GM10847 (cell line): ENCODE measurements around the gene EML6.

Source experiments
- POLR2A ChIP-seq: IDR thresholded peaks from 2 replicates; pipeline ENCODE4 v1.6.1; 2011; ENCODE audit not compliant: insufficient read length; ENCODE audit errors: extremely low read depth

Gene EML6

DNA sequence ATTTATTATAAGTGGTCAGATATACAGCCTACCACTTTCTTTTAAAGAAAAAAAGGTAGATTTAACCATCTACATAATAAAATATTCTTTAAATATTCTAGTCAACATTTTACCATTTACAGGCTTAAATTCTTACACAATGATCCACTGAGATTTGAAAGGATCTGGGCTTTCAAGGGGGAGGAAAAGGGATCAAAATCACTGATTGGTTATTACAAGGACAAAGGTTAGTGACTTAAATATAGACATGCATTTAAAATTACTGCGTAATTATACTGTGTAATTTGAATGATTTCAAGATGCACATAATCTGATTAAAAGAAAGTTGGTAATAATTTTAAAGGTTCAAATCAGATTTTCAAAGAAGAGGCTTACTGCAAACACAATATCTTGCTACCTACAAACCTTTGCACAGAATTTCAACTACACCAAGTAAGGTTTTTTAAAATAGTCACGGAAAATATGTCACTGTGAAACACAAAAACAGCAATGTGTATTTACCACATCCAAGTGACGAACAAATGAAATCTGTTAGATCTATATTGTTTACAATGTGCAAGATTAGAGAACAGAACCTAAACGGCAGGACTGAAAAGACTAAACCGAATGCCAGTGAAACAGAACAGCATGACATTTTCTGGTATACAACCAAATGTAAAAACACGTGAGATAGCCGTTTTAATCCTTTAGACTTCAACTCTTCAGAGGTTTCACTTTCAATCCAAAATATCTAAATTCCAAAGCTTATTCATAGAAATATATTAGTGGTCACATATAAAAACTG is 286.0 kb downstream of the EML6 start:
- no peak for TF ChIP-seq POLR2A

DNA sequence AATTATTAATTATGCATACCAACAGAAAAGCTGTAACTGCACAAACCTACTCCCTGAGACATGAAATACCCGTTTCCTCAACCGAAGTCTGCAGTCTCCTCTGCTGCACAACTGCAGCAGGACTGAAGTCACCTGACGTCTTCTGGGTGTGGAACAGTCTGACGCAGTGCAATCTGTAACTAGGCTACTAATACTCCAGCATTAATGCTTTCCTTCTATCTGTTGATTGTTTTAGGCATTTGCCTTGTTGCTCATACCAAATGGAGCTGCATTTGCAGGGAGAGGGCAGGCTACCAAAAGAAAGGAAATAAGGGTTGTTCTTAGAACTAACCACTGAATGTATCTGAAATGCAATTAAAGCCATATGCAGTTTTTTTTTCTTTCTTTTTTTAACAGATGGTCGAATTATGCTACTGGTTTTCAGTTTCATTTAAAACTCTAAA is 286.7 kb downstream of the EML6 start:
- TF ChIP-seq POLR2A = no peak

DNA sequence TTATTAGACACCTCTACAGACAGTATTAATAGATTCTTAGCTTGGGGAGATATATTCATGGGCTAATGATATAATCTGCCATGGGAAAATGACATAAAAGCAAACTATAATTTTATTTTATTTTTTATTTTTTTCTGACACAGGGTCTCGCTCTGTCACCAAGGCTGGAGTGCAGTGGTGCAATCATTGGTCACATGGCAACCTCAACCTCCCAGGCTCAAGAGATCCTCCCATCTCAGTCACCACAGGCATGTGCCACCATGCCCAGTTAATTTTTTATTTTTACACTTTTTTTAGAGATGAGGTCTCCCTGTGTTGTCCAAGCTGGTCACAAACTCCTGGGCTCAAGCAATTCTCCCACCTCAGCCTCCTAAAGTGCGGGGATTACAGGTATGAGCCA is 287.5 kb downstream of the EML6 start:
- TF ChIP-seq POLR2A = no peak

GRCh38 chr2:55011831-55012671 is 288.6 kb downstream of the EML6 start:
- no peak for TF ChIP-seq POLR2A

DNA sequence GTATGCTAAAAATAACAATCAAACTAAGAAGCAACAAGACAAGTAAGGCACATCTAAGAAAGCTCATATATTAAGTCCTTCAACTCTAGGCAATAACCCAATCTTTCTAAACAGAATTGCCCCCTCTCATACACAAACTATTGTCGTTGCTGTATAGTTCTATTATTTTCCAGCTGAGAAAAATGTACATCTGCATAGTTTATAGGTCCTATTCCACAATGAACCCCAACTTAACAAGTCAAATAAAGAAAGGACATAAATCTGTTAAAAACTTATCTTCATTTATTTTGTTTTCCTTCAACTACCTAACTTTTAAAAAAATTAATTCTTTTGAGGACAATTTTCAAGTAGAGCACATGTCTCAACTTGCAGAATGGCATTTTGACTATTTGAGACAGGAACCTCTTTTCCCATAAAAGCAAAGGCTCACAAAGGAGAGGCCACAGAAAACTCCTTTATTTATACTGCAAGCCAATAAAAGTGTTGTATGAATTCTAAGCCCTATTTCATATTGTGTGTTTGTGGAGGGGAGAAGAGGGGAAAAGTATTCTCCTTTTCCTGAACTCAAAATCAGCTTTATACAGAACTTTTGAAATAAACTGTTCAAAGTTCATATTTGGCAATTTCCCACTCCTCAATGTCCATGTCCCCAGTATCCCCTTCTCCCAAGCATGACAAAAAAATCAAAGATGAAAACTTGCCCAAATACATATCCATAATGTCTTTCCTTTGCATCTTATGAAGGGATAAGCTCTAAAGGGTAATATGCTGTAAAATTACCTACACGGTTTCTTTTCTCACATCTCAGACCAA is 289.4 kb downstream of the EML6 start:
- no peak for TF ChIP-seq POLR2A

- TF ChIP-seq POLR2A = no peak
Measured at GRCh38 chr2:55013936-55014335, 290.5 kb downstream of the EML6 start.

DNA sequence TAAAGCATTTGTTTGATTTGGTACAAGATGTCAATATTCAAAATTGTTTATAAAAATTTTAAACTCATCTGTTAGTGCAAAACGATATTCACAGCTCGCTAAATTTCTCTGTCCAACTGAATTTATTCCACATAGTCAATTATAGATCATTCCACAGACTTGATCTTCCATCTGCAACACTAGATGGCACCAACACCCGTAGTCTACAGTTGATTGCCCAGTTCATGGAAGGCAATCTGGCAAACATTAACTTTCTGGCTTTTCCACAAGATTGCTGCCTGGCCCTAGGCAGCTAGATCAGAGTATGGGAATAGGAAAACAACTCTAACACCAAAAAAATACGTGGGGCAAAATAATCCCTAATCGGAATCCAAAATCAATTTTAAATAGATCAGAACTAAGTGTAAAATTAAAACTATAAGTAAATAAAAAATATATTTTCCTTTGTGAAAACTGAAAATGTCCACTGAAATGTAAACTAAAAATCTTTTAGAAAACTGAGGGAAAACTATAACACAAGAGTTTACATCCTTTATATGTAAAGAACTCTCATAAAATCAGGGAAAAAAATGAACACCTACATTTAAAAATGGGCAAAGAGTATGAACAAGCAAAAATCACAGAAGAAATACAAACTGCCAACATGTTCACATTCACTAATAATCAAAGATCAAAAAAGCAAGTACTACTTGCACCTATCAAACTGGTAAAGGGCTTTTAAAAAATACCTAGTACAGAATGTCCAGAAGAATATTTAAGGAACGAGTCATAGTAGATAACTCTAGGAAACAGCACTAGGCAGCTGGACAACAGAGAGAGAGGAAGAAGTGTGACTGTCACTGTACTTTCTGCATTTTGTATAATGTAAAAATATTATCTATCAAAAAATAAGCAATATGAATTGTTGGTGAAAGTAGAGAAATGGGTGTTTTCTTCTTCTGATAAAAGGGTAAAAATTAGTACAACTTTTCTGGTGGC is 291.8 kb downstream of the EML6 start:
- TF ChIP-seq POLR2A = no peak

GRCh38 chr2:55017428-55017827 is 294.0 kb downstream of the EML6 start:
- TF ChIP-seq POLR2A = no peak

DNA sequence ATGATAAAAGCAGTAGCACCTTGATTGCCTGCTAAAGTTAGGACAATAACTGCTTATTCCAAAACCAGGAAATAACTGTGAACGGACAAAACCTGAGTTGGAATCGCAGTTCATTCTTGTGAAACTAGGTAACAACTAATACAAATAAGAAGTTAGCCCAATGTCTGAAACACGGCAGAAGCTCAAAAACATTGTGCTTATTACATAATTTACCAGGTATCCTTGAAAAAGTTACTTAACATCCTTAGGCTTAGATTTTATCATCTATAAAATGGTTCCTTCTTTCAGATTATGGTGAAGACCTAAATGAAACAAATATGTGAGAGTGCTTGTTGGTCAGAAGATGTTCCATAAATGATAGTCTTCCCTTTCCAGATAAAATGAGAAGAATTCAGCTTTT is 294.4 kb downstream of the EML6 start:
- TF ChIP-seq POLR2A = no peak

- TF ChIP-seq POLR2A = no peak
Measured at GRCh38 chr2:55018619-55019018, 295.2 kb downstream of the EML6 start.

DNA sequence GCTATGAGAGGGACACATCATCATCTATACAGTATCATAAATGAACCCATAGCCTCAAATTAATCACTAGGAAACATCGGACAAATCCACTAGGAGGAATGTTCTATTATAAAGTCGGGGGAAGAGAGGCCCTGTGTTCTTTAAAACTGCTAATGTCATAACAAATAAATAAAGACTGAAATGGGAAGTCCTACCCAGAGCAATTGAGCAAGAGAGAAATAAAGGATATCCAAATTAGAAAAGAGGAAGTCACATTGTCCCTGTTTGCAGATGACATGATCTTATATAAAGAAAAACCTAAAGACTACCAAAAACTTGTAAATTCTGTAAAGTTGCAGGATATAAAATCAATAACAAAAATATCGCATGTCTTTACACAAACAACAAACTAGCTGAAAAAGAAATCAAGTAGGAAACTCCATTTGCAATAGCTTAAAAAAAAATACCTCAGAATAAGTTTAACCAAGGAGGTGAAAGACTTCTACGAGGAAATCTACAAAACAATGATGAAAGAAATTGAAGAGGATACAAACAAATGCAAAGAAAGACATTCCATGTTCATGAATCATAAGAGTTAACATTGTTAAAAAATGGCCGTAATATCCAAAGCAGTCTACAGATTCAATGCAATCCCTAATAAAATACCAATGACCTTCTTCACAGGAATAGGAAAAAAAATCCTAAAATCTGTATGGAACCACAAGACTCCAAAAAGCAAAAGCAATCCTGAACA is 296.2 kb downstream of the EML6 start:
- TF ChIP-seq POLR2A = no peak
